SH-SY5Y (cell line): Measurements from ENCODE around the gene PRRC2B.

Experiments used
- GATA2 ChIP-seq: IDR thresholded peaks from 2 replicates; pipeline ENCODE4 v1.6.1; 2011; ENCODE audit warnings: mild to moderate bottlenecking, low read depth, low read length
- GATA3 ChIP-seq: IDR thresholded peaks from 2 replicates; pipeline ENCODE4 v1.6.1; 2011; ENCODE audit warnings: low read depth, mild to moderate bottlenecking, low read length, moderate library complexity

GRCh38 chr9:131396626-131397025 is 2.7 kb downstream of the PRRC2B start:
- TF ChIP-seq GATA2 (no peak), GATA3 (no peak)
